Smooth muscle cell of trachea (primary cell): ENCODE results near the gene MPRIP. TPM values are rescaled to one million over a fixed set of nuclear protein-coding genes. Genes with fewer than 3 reads are reported as not detected.

Source experiments
- total RNA-seq: library from RNA; depleted of rRNA; stranded (reverse); fragments of >200 nt; gene quantifications from 2 replicates; pipeline ENCODE4 v1.2.1, GENCODE V29; 2014

The MPRIP gene, protein sequence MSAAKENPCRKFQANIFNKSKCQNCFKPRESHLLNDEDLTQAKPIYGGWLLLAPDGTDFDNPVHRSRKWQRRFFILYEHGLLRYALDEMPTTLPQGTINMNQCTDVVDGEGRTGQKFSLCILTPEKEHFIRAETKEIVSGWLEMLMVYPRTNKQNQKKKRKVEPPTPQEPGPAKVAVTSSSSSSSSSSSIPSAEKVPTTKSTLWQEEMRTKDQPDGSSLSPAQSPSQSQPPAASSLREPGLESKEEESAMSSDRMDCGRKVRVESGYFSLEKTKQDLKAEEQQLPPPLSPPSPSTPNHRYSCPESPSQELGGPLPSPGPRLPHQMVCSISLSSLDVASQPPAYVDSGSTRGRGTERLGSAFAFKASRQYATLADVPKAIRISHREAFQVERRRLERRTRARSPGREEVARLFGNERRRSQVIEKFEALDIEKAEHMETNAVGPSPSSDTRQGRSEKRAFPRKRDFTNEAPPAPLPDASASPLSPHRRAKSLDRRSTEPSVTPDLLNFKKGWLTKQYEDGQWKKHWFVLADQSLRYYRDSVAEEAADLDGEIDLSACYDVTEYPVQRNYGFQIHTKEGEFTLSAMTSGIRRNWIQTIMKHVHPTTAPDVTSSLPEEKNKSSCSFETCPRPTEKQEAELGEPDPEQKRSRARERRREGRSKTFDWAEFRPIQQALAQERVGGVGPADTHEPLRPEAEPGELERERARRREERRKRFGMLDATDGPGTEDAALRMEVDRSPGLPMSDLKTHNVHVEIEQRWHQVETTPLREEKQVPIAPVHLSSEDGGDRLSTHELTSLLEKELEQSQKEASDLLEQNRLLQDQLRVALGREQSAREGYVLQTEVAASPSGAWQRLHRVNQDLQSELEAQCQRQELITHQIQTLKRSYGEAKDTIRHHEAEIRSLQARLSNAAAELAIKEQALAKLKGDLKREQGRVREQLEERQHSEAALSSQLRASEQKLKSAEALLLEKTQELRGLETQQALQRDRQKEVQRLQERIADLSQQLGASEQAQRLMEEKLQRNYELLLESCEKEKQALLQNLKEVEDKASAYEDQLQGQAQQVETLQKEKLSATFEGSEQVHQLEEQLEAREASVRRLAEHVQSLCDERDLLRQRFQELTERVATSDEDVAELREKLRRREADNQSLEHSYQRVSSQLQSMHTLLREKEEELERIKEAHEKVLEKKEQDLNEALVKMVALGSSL (N-terminal part only)
- 86.0 and 106 TPM in 2 replicates for total RNA-seq

DNA sequence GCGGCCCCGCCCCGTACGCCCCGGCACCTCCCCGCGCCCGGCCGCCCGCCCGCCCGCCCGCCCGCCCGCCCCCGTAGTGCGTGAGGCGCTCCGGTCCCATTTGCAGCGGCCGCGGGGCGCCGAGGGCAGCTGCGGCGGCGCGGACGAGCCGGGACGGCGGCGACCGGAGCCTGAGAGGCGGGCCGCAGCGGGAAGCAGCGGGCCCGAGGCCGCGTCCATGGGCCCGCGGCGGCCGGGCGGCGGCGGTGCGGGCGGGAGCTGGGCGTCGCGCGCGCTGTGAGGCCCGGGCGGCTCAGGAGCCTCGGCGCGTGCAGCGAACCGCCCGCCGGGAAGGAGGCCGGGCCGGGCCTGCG is at the start of gene MPRIP:
Gene MPRIP, plus strand, starts transcription at position 74 of the 353 bp plus-strand sequence. CDS start 392 bp downstream, outside the sequence.

GRCh38 chr17:17206124-17206912 is 164.1 kb downstream of the MPRIP start, which contains the start of gene PLD6:
Gene PLD6, minus strand, starts transcription at chr17:17206333. Its CDS starts 47 bp downstream, at chr17:17206286.

DNA sequence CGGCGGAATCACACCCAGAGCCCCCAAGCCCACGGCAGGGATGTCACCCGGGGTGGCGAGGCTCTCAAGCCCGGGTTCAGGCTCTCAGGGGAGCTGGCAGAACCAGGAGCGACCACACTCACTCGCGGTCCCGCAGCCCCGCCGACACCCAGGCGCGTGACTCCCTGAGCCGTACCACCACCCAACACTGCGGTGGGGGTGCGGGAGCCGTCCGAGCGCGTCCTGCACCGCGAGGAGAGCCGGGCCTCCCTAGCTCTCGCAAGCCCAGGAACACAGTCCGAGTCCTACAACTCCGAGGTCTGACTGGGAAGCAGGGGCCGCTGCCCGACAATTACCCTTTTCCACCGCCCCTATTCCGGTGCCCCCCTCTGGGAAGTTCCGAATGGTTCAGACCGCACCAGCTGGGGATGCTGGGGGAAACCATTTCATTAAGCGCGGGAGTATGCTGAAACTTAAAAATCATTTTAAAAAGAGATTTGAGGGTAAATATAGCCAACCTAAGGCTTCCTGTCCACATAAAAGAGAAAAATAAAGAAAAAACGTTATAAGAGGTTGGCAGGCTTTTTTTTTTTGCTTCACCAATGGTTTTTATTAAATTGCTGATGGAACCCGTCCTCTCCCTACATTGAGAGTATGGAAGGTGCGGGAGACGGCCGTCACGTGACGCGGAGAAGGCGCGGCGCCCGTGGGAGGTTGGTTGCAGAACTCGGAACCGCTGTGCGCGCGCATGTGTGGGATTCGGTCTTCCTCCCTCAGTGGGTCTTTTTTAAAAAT is 195.0 kb downstream of the MPRIP start, which contains the start of gene FLCN:
Gene FLCN, minus strand, starts transcription at position 143 of the 774 bp plus-strand sequence. CDS start 9,031 bp downstream, outside the sequence.

Other genes with a start within 250 kb of the MPRIP start
- gene TNFRSF13B, start 70.3 kb upstream of the MPRIP start, total RNA-seq = not detected in 2 replicates
- 3.1 and 4.5 TPM in 2 replicates for gene PLD6, start 163.9 kb downstream of the MPRIP start, total RNA-seq
- gene FLCN, start 194.7 kb downstream of the MPRIP start, total RNA-seq = 107 and 126 TPM in 2 replicates
- gene COPS3, start 238.8 kb downstream of the MPRIP start, total RNA-seq = 93.5 and 112 TPM in 2 replicates